Neural cell (in vitro differentiated cells): ENCODE measurements around the gene STX18.
A peak's percentile ranks its signal among the peaks of the same experiment; 100 is the strongest.

Source experiments
- EZH2 ChIP-seq: fragments of 200-600, 300-800 bp; shearing (Covaris generic), sonication (generic); IDR thresholded peaks from 2 replicates; pipeline ENCODE4 v1.6.1; 2014; ENCODE audit warnings: antibody characterized with exemption, low read length, borderline replicate concordance, mild to moderate bottlenecking; ENCODE audit not compliant: insufficient read depth, poor library complexity, severe bottlenecking
- POLR2AphosphoS5 ChIP-seq: IDR thresholded peaks from 2 replicates; pipeline ENCODE4 v1.6.1; 2012
- RAD21 ChIP-seq: fragments of 450-650 bp; conservative IDR thresholded peaks from 2 replicates; pipeline ENCODE4 v1.6.1; 2014; ENCODE audit warnings: antibody characterized with exemption, mild to moderate bottlenecking, moderate library complexity
- REST ChIP-seq: IDR thresholded peaks from 2 replicates; pipeline ENCODE4 v1.6.1; 2012; ENCODE audit warnings: borderline replicate concordance
- TAF1 ChIP-seq: IDR thresholded peaks from 2 replicates; pipeline ENCODE4 v1.6.1; 2012; ENCODE audit warnings: low read depth
- TF ChIP-seq, protein P1 (sequence below): fragments of 450-650 bp; IDR thresholded peaks from 2 replicates; pipeline ENCODE4 v1.5.1; 2014; ENCODE audit warnings: antibody characterized with exemption, mild to moderate bottlenecking, moderate library complexity; ENCODE audit not compliant: poor library complexity, severe bottlenecking

GRCh38 chr4:4488405-4489404 lies 53.1 kb downstream of the STX18 start:
- TF ChIP-seq POLR2AphosphoS5 (no peak), REST (no peak), RAD21 (peak; percentile 90), EZH2 (no peak), TAF1 (no peak)
- TF ChIP-seq, protein P1, sequence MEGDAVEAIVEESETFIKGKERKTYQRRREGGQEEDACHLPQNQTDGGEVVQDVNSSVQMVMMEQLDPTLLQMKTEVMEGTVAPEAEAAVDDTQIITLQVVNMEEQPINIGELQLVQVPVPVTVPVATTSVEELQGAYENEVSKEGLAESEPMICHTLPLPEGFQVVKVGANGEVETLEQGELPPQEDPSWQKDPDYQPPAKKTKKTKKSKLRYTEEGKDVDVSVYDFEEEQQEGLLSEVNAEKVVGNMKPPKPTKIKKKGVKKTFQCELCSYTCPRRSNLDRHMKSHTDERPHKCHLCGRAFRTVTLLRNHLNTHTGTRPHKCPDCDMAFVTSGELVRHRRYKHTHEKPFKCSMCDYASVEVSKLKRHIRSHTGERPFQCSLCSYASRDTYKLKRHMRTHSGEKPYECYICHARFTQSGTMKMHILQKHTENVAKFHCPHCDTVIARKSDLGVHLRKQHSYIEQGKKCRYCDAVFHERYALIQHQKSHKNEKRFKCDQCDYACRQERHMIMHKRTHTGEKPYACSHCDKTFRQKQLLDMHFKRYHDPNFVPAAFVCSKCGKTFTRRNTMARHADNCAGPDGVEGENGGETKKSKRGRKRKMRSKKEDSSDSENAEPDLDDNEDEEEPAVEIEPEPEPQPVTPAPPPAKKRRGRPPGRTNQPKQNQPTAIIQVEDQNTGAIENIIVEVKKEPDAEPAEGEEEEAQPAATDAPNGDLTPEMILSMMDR, result peak; percentile 92
